Activated CD8-positive, alpha-beta T cell treated with anti-CD3 and anti-CD28 coated beads for 36 hours (primary cell): ENCODE data around the gene UBAC2. TPM values are rescaled to one million over a fixed set of nuclear protein-coding genes. Genes with fewer than 3 reads are reported as not detected.
A peak's percentile ranks its signal among the peaks of the same experiment; 100 is the strongest.
"Not testable (repeated sequence)": the region's sequence is repeated elsewhere in the genome, so short reads cannot be mapped to it uniquely, and the experiment has no call there.

ENCODE experiments used
- ATAC-seq: fragments of 200-7000 bp; cut with Tn5 transposase; one replicate; pipeline ENCODE4 v1.10.0; 2021; ENCODE audit warnings: mild to moderate bottlenecking, moderate library complexity
- CTCF ChIA-PET: fragments of 350-600 bp; sonication (Branson Sonifier 250); formaldehyde crosslinking; loops from one replicate; lab custom pipeline; 2021; ENCODE audit warnings: antibody characterized with exemption; lab: Charles Lee
- POLR2A ChIA-PET: fragments of 350-600 bp; sonication (Branson Sonifier 250); formaldehyde crosslinking; loops from one replicate; lab custom pipeline; 2021; ENCODE audit warnings: antibody characterized with exemption; lab: Charles Lee
- DNase-seq: peaks from one replicate; pipeline ENCODE4 v3.0.0-alpha.2; 2020
- H3K27ac Mint-ChIP-seq: one replicate; pipeline ENCODE4 v1.8.0; 2021; ENCODE audit warnings: mild to moderate bottlenecking, mixed read lengths
- H3K27me3 Mint-ChIP-seq: one replicate; pipeline ENCODE4 v1.8.0; 2021; ENCODE audit warnings: mixed read lengths
- H3K36me3 Mint-ChIP-seq: one replicate; pipeline ENCODE4 v1.8.0; 2021; ENCODE audit warnings: low read depth, mixed read lengths
- H3K4me1 Mint-ChIP-seq: one replicate; pipeline ENCODE4 v1.8.0; 2021; ENCODE audit warnings: low read depth, mixed read lengths
- H3K4me3 Mint-ChIP-seq: one replicate; pipeline ENCODE4 v1.8.0; 2021; ENCODE audit warnings: mild to moderate bottlenecking, moderate library complexity, mixed read lengths
- H3K9me3 Mint-ChIP-seq: one replicate; pipeline ENCODE4 v1.8.0; 2021; ENCODE audit warnings: mixed read lengths
- intact Hi-C: fragments of 100-400 bp; cut with micrococcal nuclease; formaldehyde crosslinking; loops from one replicate; pipeline ENCODE4 v1.10.0; 2022
- total RNA-seq, 2 experiments: library from RNA; stranded (reverse); gene quantifications; one replicate each; pipeline ENCODE4 v1.2.3, GENCODE V29; 2021
- TF ChIP-seq, protein P1 (sequence below): fragments of 200-600 bp; IDR thresholded peaks from one replicate; pipeline ENCODE4 v1.8.0; 2022; ENCODE audit warnings: antibody characterized with exemption, mild to moderate bottlenecking

UBAC2 gene
- total RNA-seq, 2 experiments from 2014 or later = 63.7 to 68.4 TPM

DNA sequence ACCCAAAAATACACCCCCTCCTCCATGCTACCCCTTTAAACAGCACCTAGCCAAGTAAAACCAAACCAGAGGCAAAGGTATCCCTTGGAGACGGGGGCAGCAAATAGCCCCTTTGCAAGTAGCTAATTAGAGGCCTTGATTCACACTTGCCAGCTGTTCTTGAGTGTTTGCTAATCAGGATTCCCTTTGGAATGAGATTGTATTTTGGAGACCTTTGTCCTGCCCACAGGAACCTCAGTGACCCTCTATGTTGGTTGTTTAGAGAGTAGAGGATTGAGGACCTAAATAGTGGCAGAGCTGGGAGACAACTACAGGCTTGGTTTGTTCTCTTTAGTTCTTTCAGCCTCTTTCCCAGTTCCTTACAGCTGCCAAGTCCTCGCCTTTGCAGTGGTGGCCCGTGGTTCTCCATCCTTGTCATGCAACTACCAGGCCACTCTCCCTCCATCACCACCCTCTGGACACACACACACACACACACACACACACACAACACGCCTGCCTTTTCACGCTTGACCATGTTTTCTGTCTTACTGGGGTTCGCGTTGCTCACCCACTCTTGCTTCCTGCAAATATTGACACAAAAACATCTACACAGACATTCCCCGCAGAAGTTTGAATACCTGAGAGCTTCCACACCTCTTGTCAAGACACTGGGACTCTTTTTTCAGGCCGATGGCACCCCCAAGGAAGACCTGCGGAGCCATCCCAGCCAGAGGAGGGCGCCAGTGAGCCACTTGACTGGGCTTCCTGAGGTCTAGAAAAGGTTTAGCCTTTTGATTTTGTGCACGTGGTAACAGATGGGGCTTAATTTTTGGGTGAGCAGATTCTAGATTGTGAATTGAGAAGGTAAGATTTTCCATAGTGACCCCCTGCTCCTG lies 186.5 kb downstream of the UBAC2 start:
- H3K4me3 Mint-ChIP-seq = no peak overlapping the region
- peaks cover 66% of the 10 kb centered on the region for H3K4me1 Mint-ChIP-seq
- TF ChIP-seq, protein P1, sequence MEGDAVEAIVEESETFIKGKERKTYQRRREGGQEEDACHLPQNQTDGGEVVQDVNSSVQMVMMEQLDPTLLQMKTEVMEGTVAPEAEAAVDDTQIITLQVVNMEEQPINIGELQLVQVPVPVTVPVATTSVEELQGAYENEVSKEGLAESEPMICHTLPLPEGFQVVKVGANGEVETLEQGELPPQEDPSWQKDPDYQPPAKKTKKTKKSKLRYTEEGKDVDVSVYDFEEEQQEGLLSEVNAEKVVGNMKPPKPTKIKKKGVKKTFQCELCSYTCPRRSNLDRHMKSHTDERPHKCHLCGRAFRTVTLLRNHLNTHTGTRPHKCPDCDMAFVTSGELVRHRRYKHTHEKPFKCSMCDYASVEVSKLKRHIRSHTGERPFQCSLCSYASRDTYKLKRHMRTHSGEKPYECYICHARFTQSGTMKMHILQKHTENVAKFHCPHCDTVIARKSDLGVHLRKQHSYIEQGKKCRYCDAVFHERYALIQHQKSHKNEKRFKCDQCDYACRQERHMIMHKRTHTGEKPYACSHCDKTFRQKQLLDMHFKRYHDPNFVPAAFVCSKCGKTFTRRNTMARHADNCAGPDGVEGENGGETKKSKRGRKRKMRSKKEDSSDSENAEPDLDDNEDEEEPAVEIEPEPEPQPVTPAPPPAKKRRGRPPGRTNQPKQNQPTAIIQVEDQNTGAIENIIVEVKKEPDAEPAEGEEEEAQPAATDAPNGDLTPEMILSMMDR = peak; percentile 99
- ATAC-seq (peak; percentile 50), DNase-seq (peak; percentile 92)
- peak overlapping the region; percentile 84 for H3K27ac Mint-ChIP-seq
- no peaks in the 10 kb centered on the region for H3K27me3 Mint-ChIP-seq
- intact Hi-C loops = loop anchor here (1.0 kb wide), 1 partner anchor 50 kb away; no protein-coding TSS in a partner anchor
- POLR2A ChIA-PET = interaction anchor here (0.5 to 4.7 kb wide), 13 partner anchors 10 to 312 kb away, joined by 3 to 30 read pairs (median 3); partner anchors contain the start of gene UBAC2
- peaks cover 28% of the 10 kb centered on the region for H3K36me3 Mint-ChIP-seq
- H3K9me3 Mint-ChIP-seq = no peaks in the 10 kb centered on the region
- CTCF ChIA-PET = interaction anchor here (0.6 to 19.3 kb wide), 71 partner anchors 8 to 517 kb away, joined by 3 to 395 read pairs (median 4); partner anchors contain the start of genes GPR18, GPR183 and UBAC2

DNA sequence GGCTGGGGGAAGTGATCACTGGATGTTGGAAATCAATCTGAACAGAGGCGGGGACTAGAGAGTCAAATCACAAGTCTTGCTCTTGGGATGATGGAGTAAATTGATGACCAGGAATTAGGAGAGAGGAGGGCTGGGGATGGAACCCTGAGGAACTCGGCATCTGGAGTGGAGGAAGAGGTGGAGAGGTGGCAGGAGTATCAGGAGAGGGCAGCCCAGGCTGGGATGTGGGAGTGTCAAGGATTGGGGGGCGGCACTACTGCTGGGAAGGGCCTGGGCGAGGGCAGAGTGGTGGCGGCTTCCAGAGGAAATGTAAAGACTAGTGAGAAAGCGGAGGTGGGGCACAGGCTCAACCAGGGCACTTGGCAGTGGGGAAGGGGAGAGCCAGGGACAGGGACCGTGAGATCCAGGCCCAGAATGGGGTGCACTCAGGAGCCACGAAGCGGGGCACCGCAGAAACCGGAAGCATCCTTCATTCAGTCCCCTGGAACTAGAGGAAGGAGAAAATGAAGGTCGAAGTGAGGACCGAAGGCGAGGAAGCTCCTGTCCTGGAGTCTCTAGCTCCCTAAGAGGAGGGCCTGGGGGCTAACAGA lies 187.8 kb downstream of the UBAC2 start:
- intact Hi-C loops = no loop called here
- no peak for DNase-seq
- ChIA-PET CTCF (interaction anchor here (0.7 to 19.3 kb wide), 42 partner anchors 9 to 519 kb away, joined by 3 to 395 read pairs (median 6); partner anchors contain the start of genes GPR18, GPR183 and UBAC2), POLR2A (interaction anchor here (0.7 to 4.7 kb wide), 8 partner anchors 10 to 131 kb away, joined by 3 to 30 read pairs (median 4); no protein-coding TSS in a partner anchor)
- Mint-ChIP-seq H3K36me3 (peaks cover 28% of the 10 kb centered on the region), H3K27ac (peak overlapping the region; percentile 84), H3K4me1 (peaks cover 53% of the 10 kb centered on the region), H3K27me3 (no peaks in the 10 kb centered on the region), H3K4me3 (no peak overlapping the region), H3K9me3 (no peaks in the 10 kb centered on the region)
- TF ChIP-seq, protein P1 = no peak
- no peak for ATAC-seq

GRCh38 chr13:99389094-99389493 lies 188.4 kb downstream of the UBAC2 start:
- peaks cover 48% of the 10 kb centered on the region for H3K4me1 Mint-ChIP-seq
- H3K36me3 Mint-ChIP-seq = peaks cover 28% of the 10 kb centered on the region
- H3K9me3 Mint-ChIP-seq, ATAC-seq, intact Hi-C loops, DNase-seq, H3K4me3 Mint-ChIP-seq, H3K27me3 Mint-ChIP-seq: not testable (repeated sequence)
- ChIA-PET POLR2A (interaction anchor here (0.7 to 4.7 kb wide), 3 partner anchors 18 to 46 kb away, joined by 4 to 30 read pairs (median 4); no protein-coding TSS in a partner anchor), CTCF (interaction anchor here (0.7 to 19.3 kb wide), 10 partner anchors 20 to 209 kb away, joined by 3 to 395 read pairs (median 13); partner anchors contain the start of gene GPR18)
- H3K27ac Mint-ChIP-seq = peak overlapping the region; percentile 47

DNA sequence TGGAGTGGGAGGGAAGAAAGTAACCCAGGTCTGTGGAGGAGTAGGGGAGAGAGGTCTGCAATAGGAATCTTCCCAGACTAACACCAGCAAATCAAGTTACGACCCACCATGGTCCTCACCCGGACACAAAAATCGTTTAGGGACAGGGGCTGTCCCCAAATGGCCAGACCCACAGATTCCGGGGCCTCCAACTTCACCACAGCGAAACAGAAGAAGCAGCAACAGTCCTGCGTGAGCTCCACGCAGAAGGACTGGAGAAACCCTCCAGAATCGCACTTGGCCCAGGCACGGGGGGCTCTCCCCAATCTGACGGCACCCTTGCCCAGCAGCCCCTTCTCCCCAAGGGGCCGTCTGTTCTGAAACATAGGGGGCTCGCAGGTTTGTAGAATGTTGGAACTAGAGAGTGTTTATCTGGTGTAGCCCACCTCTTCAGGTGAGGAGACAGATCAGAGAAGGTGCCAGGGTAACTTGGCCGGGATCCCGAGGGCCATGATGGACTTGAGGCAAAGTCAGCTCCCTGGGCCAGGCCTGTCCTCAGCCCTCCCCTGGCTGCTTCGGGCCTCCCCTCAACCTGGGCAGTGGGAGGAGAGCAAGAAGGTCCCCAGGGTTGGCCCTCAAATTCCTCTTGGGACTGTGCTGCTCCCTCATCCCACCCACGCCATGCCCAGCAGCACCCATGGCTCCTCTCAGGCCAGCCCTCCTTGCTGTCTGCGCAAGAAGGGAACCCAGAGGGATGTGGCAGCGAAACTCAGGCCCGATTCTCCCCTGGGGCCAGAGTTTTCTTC lies 189.1 kb downstream of the UBAC2 start:
- H3K27ac Mint-ChIP-seq = peak overlapping the region; percentile 47

More for the DNA sequence above, 189.1 kb downstream of the UBAC2 start:
- ATAC-seq (no peak), DNase-seq (no peak)
- ChIA-PET POLR2A (interaction anchor here (0.6 to 4.7 kb wide), 3 partner anchors 36 to 127 kb away, joined by 3 to 30 read pairs (median 4); no protein-coding TSS in a partner anchor), CTCF (interaction anchor here (3.7 to 19.3 kb wide), 4 partner anchors 19 to 120 kb away, joined by 53 to 395 read pairs (median 176); no protein-coding TSS in a partner anchor)
- intact Hi-C loops = no loop called here
- Mint-ChIP-seq H3K27me3 (no peaks in the 10 kb centered on the region), H3K9me3 (no peaks in the 10 kb centered on the region), H3K4me1 (peaks cover 46% of the 10 kb centered on the region), H3K4me3 (no peak overlapping the region), H3K36me3 (peaks cover 28% of the 10 kb centered on the region)
- TF ChIP-seq, protein P1 = no peak
